ENCODE results near the gene ENAH. TPM values are rescaled to one million over a fixed set of nuclear protein-coding genes. Genes with fewer than 3 reads are reported as not detected.

ENAH gene
- total and polyA plus RNA-seq, 2 donors (not counting 1 experiment from before 2014, with no cell fraction given): 85.0 to 210 TPM

DNA sequence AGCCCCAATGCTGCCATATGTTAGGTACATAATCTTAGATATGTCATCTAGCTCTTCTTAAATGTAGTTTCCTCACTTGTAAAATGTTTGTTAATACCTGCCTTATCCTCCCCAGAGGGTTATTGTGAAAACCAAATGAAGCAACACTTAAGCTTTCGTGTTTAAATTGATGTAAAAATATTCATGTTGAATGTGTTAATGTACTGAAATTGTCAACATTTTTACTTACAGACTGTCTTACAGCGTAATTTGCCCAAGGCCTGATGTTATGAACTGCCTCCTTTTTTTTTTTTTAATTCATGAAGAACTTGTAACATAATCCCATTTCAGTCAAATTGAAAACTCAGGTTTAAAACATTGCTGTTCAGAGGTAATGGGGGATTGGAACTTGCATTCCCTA, 25.6 kb upstream of the ENAH start:
- Histone ChIP-seq H4K20me1 (ENCODE audit: control insufficient read depth, extremely low read depth, insufficient read depth, low read length) (no peaks in the 10 kb centered on the region), H3K4me1 (ENCODE audit: control insufficient read depth, extremely low read depth, insufficient read depth, low read length) (no peaks in the 10 kb centered on the region), H3K9me3 (ENCODE audit: control insufficient read depth, insufficient read depth, low read depth, low read length) (no peaks in the 10 kb centered on the region), H3K9ac (ENCODE audit: insufficient read depth, low read length) (no peak overlapping the region), H3K4me3 (replicated peaks in 1 of 4; ENCODE audit: control extremely low read depth in 1 of 4, insufficient read depth in 1 of 4, low read depth in 3 of 4, low read length in 4 of 4) (no peak overlapping the region), H3K27ac (ENCODE audit: insufficient read depth, low read length) (no peak overlapping the region), H2AFZ (ENCODE audit: low read length) (no peak overlapping the region), H3K27me3 (ENCODE audit: control insufficient read depth, insufficient read depth, low read length) (no peaks in the 10 kb centered on the region), H3K36me3 (ENCODE audit: control insufficient read depth, insufficient read depth, low read length) (no peaks in the 10 kb centered on the region), H3K79me2 (ENCODE audit: control insufficient read depth, insufficient read depth, low read length) (no peaks in the 10 kb centered on the region), H3K4me2 (ENCODE audit: extremely low read depth, insufficient read depth, low read length) (no peak overlapping the region)
- DNase-seq (ENCODE audit: low read depth in 2 of 2): no peak
- TF ChIP-seq, protein P1, sequence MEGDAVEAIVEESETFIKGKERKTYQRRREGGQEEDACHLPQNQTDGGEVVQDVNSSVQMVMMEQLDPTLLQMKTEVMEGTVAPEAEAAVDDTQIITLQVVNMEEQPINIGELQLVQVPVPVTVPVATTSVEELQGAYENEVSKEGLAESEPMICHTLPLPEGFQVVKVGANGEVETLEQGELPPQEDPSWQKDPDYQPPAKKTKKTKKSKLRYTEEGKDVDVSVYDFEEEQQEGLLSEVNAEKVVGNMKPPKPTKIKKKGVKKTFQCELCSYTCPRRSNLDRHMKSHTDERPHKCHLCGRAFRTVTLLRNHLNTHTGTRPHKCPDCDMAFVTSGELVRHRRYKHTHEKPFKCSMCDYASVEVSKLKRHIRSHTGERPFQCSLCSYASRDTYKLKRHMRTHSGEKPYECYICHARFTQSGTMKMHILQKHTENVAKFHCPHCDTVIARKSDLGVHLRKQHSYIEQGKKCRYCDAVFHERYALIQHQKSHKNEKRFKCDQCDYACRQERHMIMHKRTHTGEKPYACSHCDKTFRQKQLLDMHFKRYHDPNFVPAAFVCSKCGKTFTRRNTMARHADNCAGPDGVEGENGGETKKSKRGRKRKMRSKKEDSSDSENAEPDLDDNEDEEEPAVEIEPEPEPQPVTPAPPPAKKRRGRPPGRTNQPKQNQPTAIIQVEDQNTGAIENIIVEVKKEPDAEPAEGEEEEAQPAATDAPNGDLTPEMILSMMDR (conservative IDR thresholded peaks at IDR 0.05 in 1 of 2, IDR thresholded peaks at IDR 0.05 in 1 of 2; ENCODE audit: low read depth in 1 of 2, low read length in 2 of 2): no peak
- no peak for TF ChIP-seq EZH2 (IDR thresholded peaks at IDR 0.05; ENCODE audit: low read length, missing control alignments)

DNA sequence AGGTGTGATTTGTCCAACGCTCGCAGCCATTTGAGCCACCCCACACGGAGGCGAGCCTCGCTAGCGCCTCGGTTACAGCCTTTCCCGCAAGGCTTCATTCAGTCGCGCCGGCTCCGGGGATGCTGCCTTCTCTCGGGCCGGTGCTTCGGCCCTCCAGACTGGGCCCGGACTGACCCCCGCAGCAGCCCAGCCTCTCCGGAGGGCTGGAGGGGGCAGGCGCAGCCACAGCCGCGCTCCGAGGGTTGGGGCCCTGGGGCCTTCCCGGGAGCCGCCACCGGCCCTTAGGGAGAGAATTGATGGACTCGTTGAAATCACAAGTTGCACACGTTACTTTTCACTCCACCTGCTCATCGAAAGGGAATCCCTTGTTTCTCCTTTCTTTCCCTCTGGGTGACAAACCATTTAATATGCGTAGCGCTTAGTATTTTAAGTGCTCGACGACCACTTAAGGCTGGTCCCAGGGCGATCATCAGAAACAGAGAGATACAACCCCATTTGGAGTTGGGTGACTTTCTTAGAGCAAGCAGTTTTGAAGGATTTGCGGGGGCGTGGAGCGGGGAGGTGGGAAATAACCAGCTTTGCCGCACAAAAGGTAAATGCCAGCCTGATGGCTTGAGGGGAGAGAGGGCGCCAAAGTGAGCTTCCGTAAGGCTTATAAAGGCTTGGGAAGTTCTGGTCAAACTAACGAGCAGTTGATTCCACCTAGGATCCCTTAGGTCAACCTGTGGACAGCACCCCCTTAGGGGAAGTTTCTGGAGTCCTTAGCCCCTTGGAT, 24.6 kb upstream of the ENAH start:
- Histone ChIP-seq H3K79me2 (ENCODE audit: control insufficient read depth, insufficient read depth, low read length) (no peaks in the 10 kb centered on the region), H3K4me1 (ENCODE audit: control insufficient read depth, extremely low read depth, insufficient read depth, low read length) (no peaks in the 10 kb centered on the region), H3K4me3 (replicated peaks in 1 of 4; ENCODE audit: control extremely low read depth in 1 of 4, insufficient read depth in 1 of 4, low read depth in 3 of 4, low read length in 4 of 4) (no peak overlapping the region), H3K27me3 (ENCODE audit: control insufficient read depth, insufficient read depth, low read length) (no peaks in the 10 kb centered on the region), H3K36me3 (ENCODE audit: control insufficient read depth, insufficient read depth, low read length) (no peaks in the 10 kb centered on the region), H3K27ac (ENCODE audit: insufficient read depth, low read length) (no peak overlapping the region), H4K20me1 (ENCODE audit: control insufficient read depth, extremely low read depth, insufficient read depth, low read length) (no peaks in the 10 kb centered on the region), H3K9me3 (ENCODE audit: control insufficient read depth, insufficient read depth, low read depth, low read length) (no peaks in the 10 kb centered on the region), H3K4me2 (ENCODE audit: extremely low read depth, insufficient read depth, low read length) (no peak overlapping the region), H3K9ac (ENCODE audit: insufficient read depth, low read length) (no peak overlapping the region), H2AFZ (ENCODE audit: low read length) (no peak overlapping the region)
- TF ChIP-seq, protein P1 (conservative IDR thresholded peaks at IDR 0.05 in 1 of 2, IDR thresholded peaks at IDR 0.05 in 1 of 2; ENCODE audit: low read depth in 1 of 2, low read length in 2 of 2): no peak
- no peak for TF ChIP-seq EZH2 (IDR thresholded peaks at IDR 0.05; ENCODE audit: low read length, missing control alignments)
- no peak for DNase-seq (ENCODE audit: low read depth in 2 of 2)

GRCh38 chr1:225674381-225674780, 21.5 kb upstream of the ENAH start:
- Histone ChIP-seq H3K4me1 (ENCODE audit: control insufficient read depth, extremely low read depth, insufficient read depth, low read length) (no peaks in the 10 kb centered on the region), H3K27ac (ENCODE audit: insufficient read depth, low read length) (no peak overlapping the region), H3K36me3 (ENCODE audit: control insufficient read depth, insufficient read depth, low read length) (no peaks in the 10 kb centered on the region), H3K4me2 (ENCODE audit: extremely low read depth, insufficient read depth, low read length) (no peak overlapping the region), H2AFZ (ENCODE audit: low read length) (no peak overlapping the region), H3K9ac (ENCODE audit: insufficient read depth, low read length) (no peak overlapping the region), H3K79me2 (ENCODE audit: control insufficient read depth, insufficient read depth, low read length) (no peaks in the 10 kb centered on the region), H3K9me3 (ENCODE audit: control insufficient read depth, insufficient read depth, low read depth, low read length) (no peaks in the 10 kb centered on the region), H3K27me3 (ENCODE audit: control insufficient read depth, insufficient read depth, low read length) (no peaks in the 10 kb centered on the region), H3K4me3 (replicated peaks in 1 of 4; ENCODE audit: control extremely low read depth in 1 of 4, insufficient read depth in 1 of 4, low read depth in 3 of 4, low read length in 4 of 4) (no peak overlapping the region), H4K20me1 (ENCODE audit: control insufficient read depth, extremely low read depth, insufficient read depth, low read length) (no peaks in the 10 kb centered on the region)
- DNase-seq (ENCODE audit: low read depth in 2 of 2): no peak
- TF ChIP-seq, protein P1 (conservative IDR thresholded peaks at IDR 0.05 in 1 of 2, IDR thresholded peaks at IDR 0.05 in 1 of 2; ENCODE audit: low read depth in 1 of 2, low read length in 2 of 2): no peak
- no peak for TF ChIP-seq EZH2 (IDR thresholded peaks at IDR 0.05; ENCODE audit: low read length, missing control alignments)

Measured in fibroblast of lung (primary cell).